GM19438 (cell line): ENCODE results near the gene OCLN.
A peak's percentile ranks its signal among the peaks of the same experiment; 100 is the strongest.
"Not testable (repeated sequence)": the region's sequence is repeated elsewhere in the genome, so short reads cannot be mapped to it uniquely, and the experiment has no call there.

Source experiments
- ATAC-seq: cut with Tn5 transposase; IDR thresholded peaks from one replicate; pipeline ENCODE4 v1.9.1; 2021; ENCODE audit warnings: low read depth; ENCODE audit not compliant: unreplicated experiment

Gene OCLN

GRCh38 chr5:69491027-69491426 is 1.6 kb upstream of the OCLN start:
- no peak for ATAC-seq

GRCh38 chr5:69491838-69492390 is 676 bp upstream of the OCLN start:
- ATAC-seq: no peak

- peak; percentile 67 for ATAC-seq
Measured at GRCh38 chr5:69492923-69493395, 369 bp downstream of the OCLN start.

GRCh38 chr5:69493396-69494133 is 975 bp downstream of the OCLN start:
- no peak for ATAC-seq

- ATAC-seq: no peak
Measured at GRCh38 chr5:69494452-69494851, 1.9 kb downstream of the OCLN start.

GRCh38 chr5:69497006-69497520 is 4.5 kb downstream of the OCLN start:
- ATAC-seq: no peak

- ATAC-seq: no peak
Measured at GRCh38 chr5:69498384-69498783, 5.8 kb downstream of the OCLN start.

GRCh38 chr5:69502367-69502766 is 9.8 kb downstream of the OCLN start:
- no peak for ATAC-seq

- ATAC-seq: no peak
Measured at GRCh38 chr5:69502767-69503488, 10.3 kb downstream of the OCLN start.

GRCh38 chr5:69504036-69504435 is 11.4 kb downstream of the OCLN start:
- no peak for ATAC-seq

GRCh38 chr5:69505306-69505705 is 12.7 kb downstream of the OCLN start:
- ATAC-seq: no peak

GRCh38 chr5:69509212-69509611 is 16.6 kb downstream of the OCLN start:
- ATAC-seq: no peak

GRCh38 chr5:69510694-69511093 is 18.1 kb downstream of the OCLN start:
- ATAC-seq: no peak

- no peak for ATAC-seq
Measured at GRCh38 chr5:69512740-69513260, 20.2 kb downstream of the OCLN start.

- ATAC-seq: not testable (repeated sequence)
Measured at GRCh38 chr5:69515570-69515969, 23.0 kb downstream of the OCLN start.

- no peak for ATAC-seq
Measured at GRCh38 chr5:69516769-69517168, 24.2 kb downstream of the OCLN start.

- ATAC-seq: no peak
Measured at GRCh38 chr5:69517763-69518212, 25.2 kb downstream of the OCLN start.

- ATAC-seq: no peak
Measured at GRCh38 chr5:69519285-69519684, 26.7 kb downstream of the OCLN start.

- ATAC-seq: no peak
Measured at GRCh38 chr5:69522035-69522434, 29.4 kb downstream of the OCLN start.

- ATAC-seq: no peak
Measured at GRCh38 chr5:69525490-69525889, 32.9 kb downstream of the OCLN start.

- no peak for ATAC-seq
Measured at GRCh38 chr5:69526660-69527059, 34.1 kb downstream of the OCLN start.
